MV-4-11 (cell line): Measurements from ENCODE around the gene SKIDA1.

Experiments
- DNase-seq: peaks from one replicate; lab custom pipeline; 2025; lab: John Stamatoyannopoulos, UW

Gene SKIDA1

DNA sequence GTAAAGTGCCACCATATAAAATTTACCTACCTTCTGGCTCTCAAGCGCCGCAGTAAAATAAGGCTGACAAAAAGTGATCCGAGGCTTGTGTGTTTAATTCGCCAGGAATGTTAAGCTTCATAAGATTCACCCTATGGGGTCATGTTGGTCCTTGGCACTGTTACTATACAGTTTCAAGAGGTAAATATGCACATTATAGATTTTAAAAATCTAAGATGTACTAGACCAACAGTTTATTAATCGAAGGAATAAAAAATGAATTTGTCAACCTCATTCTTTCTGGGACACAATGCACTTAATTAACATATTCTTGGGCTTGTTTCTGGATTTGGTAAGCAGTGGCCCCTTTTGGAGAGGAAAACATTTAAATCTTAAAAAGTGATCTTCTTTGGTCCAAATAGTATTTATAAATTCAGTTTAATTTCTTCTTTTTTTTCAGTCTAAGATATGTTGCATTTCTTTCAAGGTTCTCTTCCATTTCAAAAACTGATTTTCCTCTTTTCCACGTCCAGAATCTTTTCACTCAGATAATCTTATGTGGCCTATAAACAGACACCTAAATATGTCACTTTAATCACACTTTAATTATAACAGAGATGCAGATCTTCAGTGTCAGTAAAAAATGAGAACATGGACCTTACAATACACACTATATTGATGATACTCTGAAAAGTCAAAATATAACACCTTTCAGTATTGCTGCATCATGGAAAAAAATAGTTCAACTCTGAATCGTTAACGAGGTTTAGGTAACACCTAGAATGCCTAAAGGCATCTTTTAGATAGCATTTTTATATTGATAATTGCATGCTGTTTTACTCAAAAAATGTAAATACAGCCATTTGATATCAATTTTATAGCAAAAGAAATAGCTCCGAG is 3.8 kb upstream of the SKIDA1 start:
- DNase-seq, result no peak

DNA sequence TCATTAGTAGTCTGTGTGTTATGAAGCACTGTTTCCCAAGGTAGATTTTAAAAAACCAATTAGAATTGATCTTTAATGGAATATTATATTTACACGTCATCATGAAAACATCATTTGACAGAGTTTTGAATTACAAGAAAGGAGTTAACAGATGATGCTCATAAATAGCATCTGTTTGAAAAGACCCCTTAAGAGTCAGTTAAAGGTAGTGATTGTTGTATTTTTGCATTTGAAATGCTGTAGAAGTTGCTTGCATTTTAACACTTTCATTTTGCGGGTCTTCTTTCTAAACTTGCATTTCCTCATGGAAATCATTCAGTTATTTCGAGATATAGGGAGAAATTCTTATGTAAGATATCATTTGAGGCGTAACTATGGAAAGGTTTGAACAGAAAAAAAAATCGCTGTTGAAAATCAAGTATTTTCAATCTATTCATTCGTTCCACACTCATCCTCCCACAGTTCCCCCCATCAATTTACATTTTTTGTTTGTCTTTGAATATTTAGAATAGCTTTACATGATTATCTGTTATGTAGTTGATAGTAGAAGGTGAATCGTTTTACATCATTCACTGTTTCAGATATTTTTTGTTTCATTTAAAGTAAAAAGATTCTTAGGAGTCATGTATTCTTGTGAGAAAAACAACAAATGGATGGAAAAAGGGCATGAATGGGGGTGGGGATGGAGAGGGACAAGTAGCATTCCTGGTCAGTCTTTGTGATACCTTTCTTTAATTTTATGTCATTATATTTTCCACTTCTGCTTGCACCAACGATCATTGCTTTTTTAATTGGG is 3.0 kb upstream of the SKIDA1 start:
- DNase-seq, result no peak

DNA sequence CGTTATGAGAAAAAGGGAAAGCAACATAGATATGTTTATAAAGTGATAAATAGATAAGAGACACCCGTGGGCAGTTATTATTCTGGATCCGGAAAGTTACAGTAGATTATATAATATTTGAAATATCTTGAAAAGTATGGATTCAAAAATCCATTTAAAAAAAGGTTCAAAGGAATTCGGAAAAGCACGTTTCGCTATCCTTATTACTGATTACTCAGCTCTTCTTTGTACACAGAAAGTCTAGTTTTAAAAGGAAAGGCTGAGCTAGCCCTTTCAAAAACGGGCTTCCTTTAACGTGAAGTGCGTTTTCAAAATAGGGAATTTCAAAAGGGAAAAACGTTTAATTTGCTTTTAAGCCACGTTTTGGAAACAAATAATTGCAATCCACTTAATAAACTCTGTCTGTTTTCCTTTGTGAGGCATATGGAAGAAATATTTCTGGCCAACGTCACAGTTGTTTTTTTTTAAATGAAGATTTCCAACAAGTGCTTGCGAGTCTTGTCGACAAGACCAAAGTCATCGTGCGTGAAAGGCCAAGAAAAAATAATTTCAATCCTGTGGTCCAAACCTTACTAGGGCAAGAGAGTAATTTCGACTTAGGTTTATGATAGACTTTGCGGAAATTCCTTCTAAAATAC is 2.2 kb upstream of the SKIDA1 start:
- no peak for DNase-seq

DNA sequence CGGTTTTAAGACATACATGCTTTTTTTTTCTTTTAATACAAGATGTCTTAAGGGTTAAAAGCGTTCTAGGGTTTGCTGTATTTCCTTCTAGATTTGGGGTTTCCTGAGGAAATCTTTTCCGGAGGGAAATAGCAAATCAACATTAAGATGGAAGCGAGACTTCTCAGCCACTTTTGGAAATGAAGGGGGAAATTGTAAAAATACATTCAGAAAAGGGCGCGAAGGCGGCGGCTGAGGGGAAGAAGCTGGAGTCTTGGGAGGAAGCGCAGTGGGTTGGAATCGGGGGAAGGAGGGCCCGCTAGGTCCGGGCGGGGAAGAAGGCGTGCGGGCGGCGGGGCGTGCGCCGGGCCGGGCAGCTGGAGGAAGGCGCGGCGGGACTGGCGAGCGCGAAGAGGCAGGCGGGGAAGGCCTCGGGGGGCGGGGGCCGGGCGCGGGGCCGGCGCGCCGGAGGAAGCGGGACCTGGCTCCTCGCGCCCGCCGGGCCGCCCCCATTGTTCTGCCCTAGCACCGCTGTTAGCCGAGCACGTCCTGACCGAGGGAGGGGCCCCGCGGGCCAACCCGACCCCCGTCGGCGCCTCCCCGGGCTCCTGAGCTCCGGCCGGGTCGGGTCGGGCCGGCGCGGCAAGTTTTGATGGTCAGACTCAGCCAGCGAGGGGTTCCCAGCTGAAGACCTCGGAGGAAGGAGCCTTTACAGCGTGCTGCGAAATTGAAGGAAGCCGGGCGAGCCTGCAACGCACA is 1.5 kb upstream of the SKIDA1 start:
- peak; percentile 33 for DNase-seq

DNA sequence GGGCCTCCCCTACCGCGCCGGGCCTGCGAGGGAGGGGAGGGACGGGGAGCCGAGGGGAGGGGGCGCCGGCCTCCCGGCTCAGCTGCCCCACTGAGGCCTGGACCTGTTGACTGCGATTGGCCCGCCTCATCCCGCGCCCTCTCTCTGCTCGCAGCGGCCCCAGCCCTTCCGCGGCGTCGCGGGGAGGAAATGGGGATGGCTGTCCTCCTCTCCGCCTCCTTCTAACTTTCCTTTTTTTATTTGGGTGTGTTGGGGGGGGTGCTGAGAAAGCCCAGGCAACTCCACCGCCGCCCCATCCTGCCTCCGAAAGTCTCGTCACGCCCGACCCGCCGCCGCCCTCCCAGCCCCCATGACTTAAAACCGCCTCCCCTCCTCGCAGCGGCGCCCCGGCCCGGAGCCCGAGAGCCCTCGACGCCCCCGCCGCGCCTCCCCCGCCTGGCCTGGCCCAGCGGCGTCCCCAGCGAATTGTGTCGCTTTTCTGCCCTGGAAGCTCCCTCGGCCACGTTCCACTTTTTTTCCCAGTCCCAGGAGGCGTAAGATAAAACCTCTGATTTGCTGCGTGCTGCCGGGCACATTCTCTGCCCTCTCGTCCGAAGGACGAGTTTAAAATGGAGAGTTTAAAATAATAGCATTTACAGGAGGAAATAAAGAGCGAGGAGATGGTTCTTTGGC is 842 bp upstream of the SKIDA1 start:
- peak; percentile 52 for DNase-seq

DNA sequence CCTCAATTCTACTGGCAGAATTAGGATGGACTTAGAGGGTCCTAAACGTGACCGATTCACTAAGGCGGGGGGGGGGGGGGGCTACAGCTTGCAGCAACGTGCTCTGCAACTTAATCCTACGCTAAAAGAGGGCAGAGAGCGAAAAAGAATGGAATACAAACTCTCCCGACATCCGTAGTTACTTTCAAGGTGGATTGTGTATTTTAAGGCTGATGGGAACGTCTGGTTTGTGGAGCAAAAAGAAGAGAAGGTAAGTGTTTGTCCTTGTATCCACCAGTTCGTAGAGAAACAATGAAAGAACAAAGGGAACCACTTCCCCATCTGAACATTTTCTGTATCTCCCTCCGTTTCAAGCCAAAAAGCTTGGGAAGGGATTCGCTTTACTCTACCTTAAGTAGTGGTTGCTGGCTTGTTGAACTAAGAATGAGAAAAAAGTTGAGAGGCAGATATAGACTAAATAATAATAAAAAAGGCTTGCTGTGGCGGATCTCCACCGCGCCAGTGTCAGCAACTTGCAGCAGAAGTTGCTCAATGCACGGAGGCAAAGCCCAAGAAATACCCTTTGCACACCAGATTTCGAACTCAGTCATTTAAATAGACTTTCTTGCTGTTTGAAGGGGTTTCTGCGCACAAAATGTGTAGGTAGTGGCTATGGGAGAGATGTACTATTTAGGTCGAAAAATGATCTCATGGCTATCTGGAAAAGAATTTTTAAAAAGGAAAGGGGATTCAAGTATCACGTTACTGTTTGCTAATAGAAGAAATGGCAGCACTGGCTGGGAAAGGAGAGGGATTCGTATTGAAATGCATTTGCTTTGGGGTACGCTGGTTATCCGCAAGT is 736 bp downstream of the SKIDA1 start:
- peak; percentile 62 for DNase-seq

DNA sequence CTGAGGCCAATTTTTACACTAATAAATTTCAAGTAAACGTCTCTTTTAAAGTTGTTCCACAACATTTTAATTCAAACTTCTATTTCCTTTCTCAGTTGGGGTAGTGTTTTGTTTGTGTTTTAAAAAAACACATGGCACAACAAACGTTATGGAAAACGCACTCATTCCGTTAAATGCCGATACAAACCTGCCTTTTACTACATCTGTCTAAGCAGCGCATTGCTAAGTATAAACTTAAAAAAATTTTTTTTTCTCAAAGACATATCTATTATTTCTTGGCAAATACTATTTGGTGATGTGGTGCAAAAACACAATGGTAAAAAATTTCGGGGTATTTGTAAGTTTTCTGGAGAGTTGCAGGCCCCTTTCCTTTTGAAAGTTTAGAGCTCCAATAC is 1.4 kb downstream of the SKIDA1 start:
- no peak for DNase-seq

DNA sequence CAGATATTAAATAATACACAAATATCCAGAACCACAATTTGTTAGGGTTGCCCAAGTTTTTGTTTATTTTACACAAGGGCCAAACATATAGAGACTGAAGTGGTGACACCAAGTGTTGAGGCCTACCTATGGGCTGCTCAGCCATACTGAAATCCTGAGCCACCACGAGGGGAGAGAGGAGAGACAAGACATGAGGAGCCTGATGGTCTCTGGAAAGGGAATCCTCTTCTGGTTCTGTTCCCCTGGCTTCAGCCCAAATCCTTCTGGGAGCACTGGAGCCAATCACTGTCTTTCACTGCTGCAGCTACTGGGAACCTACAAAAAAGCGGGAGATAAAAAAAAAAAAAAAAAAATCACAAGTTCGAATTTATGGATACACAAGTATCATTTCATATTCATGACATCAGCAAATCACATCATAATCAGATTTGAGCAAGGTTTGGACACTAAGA is 1.9 kb downstream of the SKIDA1 start:
- DNase-seq, result no peak

DNA sequence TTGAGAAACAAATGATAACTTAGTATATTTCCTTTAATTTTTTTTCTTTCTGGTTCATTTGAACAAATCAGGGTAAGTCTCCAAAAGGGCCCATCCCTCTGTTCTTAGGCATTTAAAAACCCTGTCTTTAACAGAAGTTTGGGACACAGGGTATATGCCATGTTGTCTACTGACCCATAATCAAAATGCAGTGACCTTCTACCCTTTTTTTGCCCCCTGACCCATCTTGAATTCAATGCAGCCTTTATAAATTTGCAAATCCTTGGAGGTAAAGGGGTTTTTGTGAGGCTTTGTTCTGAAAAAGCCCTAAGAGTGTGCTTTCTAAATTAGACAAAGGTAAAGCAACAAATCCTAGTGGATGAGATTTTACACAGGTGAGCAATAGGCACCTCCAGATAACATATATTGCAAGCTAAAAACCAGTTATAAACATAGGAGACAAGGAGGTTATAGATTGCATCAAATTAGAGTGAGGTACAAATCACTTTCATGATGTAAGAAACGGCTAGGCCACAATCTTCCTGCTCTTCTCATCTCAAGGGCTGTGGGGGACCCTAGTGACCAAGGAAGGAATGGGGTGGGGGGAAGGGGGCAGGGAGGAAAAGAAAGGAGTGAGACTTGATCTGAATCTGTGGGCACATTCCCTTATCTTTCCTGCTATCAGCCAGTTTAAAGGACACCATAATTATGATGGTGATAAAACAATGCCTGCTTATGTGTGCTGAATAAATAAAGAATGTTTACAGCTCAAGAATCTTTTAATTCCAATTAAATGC is 2.7 kb downstream of the SKIDA1 start:
- no peak for DNase-seq

DNA sequence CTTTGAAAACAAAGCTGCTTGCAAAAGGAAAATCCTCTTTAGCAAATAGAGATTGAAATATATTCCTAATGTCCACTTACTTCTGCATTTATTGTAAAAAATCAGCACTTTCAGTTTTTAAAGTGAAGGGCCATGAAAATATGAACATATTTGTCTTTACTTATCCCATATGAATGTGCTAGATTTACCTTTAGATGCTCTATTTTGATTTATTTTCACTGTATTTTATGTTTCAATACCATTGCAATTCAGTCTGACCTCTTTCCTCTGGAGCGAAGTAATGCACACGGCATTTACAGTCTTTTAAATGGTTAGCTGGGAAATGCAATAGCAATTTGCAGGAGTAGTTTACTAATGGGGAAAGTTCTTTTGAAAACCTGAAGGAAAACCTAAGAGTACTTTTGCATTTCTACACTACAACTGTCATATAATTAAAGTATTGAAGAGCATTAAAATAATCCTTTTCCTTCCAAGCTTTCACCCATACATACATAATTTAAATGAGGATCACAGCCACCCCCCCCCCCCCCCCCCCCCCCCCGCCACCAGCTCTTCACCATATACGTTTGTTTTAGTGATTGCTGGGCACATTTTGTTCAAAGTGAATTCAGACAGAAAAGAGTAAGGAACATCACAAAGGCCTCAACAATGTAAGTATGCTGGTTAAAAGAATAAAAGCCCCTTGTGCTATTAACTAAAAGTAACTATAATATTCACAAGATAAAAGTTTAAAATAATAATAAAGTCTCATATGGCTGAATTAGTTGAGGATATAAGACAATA is 3.5 kb downstream of the SKIDA1 start:
- no peak for DNase-seq

DNA sequence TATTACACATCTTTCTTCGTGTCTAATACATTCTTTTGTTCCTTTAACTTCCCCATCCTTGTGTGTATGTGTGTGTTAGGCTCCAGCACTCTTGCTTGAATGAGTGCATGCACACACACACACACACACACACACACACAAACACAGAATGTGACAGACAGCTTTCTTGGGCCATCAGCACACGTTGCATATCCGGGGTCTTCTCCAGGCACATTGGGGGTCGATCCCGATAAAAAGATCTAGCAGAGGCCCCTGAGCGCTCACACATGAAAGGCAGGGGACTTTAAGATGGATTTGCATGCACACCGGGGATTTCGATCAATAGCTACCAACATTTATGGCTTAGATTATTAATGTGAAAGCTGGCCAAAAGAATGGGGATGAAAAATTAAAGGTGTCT is 4.5 kb downstream of the SKIDA1 start:
- no peak for DNase-seq

DNA sequence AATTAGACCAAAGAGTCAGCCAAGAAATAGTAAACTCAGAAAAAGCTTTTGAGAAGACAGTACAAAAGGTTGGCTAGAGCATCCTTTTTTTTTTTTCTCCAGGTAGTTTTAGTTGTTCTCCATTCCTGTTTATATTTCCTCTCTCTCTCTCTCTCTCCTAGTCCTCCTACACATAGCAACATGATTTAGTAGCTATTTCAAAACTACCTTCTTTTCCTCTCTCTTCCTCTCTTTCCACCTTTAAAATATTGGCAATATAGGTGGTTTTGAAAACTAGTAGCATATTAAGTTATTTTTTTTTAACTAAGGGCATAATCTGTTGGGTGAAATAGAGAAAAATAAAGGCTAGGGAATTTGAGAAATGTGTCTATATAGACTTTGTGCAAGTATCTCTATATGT is 5.0 kb downstream of the SKIDA1 start:
- DNase-seq, result no peak

DNA sequence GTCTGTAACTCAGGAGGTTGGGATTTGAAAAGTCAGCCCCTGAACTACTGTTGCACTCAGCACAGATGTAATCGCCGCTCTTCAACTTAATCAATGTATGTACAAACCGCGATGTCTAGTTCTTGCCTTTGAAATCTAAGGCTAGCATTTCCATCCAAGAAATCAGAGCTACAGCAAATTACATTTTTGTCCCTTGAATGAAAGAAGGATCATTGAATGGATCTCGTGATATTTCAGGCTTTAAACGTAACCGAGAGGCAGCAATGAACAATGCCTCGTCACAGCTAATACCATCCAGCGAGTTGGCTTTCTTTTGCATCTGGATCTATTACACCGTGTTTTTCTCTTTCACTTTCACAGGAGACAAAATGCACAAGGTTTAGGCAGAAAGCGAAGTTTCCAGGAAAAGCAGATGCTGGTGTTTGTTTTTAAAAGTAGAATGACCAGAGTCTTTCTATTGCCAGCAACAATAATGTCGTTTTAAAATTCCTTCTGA is 5.5 kb downstream of the SKIDA1 start:
- no peak for DNase-seq

DNA sequence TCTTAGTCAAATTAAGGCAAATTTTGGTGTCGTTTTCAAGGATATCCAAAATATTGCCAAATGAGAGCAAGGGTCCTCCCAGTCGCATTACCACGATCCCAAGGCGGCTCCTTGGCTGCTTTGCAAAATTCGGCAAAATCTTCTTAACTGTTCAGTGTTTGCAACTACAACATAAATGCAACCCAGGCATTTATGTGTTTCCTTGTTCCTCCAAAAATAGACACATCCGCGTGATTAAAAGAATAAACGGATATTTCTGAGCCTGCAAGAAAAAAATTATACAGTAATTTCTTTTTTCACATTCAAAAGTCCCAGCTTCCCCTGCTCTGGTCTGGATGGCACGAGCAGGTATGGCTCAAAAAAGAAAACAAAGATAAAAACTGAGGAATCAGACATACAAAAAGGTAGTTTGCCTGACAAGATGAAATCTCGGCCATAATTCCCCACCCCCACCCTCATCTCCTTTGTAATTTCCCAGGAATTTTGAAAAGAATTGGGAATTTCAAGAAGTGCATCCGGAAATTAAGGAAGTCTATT is 6.0 kb downstream of the SKIDA1 start:
- DNase-seq, result no peak

DNA sequence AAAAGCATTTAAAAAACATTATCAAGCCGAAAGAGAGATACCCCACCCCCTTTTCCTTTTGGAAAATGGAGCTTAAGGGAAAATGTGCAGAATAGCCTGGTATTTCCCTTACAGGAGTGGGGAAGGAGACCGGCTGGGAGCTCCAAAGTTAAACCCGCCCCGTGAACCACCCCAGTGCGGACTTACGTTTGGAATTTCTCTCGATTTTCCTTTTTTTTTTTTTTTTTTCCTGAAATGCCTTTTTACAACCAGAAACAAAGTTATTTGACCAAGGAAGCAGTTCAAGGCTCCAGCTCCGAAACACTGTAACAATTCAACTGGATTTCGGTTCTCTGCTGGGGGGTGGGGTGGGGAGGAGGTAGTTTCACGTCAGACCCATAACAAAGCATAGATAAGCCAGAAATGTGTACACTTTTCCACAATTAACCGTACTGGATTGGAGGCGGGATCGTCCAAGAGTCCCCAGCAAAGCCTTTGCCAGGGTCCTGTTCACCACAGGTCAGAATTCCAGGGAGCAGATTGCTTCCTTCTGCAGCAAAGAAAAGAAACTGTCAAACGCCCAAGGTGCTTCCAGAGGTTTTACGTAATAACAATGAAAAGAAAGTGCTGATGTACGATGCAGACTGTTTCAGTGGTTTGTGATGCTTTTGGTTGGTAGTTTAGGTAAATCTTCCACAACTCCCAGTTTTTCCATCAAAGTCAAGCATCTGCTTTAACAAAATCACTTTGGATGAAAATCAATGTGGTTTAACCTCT is 6.7 kb downstream of the SKIDA1 start:
- DNase-seq, result no peak

DNA sequence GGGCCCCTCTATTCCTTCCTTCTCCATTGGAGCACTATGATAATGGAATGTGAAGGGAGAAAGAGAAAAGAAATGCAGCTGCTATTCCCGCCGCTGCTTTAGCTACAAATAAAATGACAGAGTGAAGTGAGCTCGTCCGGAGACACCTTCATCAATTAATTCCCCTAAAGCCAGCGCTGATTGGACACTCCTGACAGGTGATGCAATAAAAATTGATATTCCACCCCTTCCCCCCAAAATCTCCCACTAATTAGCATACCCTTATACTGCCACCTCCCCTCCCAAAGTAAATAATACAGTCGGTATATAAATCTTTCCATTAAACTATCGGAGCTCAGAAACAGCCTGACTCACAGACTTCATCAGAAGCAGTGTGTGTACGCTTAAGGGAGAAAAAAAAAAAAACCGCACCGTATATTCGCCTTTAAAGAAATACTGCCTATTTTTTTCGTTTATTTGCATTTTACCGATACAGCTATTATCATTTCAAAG is 7.3 kb downstream of the SKIDA1 start:
- no peak for DNase-seq
